Ascending aorta (tissue), 2 donors: ENCODE results near the gene RALGDS. TPM values are rescaled to one million over a fixed set of nuclear protein-coding genes. Genes with fewer than 3 reads are reported as not detected.

ENCODE experiments used
- DNase-seq, 2 donors: peaks; one replicate each; pipeline ENCODE4 v3.0.0-alpha.2; 2019; ENCODE audit warnings: low spot score in 2 of 2
- H3K27ac ChIP-seq, 2 donors: fragments of 200-600 bp; sonication (generic); one replicate each; pipeline ENCODE4 v1.5.1; 2016 to 2017; ENCODE audit warnings: mild to moderate bottlenecking in 1 of 2
- H3K27me3 ChIP-seq: fragments of 200-600 bp; sonication (generic); one replicate; pipeline ENCODE4 v1.5.1; 2017
- H3K36me3 ChIP-seq, 2 donors: fragments of 200-600 bp; sonication (generic); one replicate each; pipeline ENCODE4 v1.5.1; 2016
- H3K4me1 ChIP-seq, 2 donors: fragments of 200-600 bp; sonication (generic); one replicate each; pipeline ENCODE4 v1.5.1; 2016 to 2017; ENCODE audit warnings: mild to moderate bottlenecking in 1 of 2
- H3K4me3 ChIP-seq, 2 donors: fragments of 200-600 bp; sonication (generic); one replicate each; pipeline ENCODE4 v1.5.1; 2016 to 2017; ENCODE audit warnings: mild to moderate bottlenecking in 1 of 2
- H3K9me3 ChIP-seq, 2 donors: fragments of 200-600 bp; sonication (generic); one replicate each; pipeline ENCODE4 v1.5.1; 2016
- intact Hi-C: fragments of 100-400 bp; cut with DNase I; formaldehyde crosslinking; loops from one replicate; pipeline ENCODE4 v1.15.1; 2023
- total RNA-seq: library from RNA; depleted of rRNA; stranded (reverse); fragments of >200 nt; gene quantifications from one replicate; pipeline ENCODE4 v1.1.0, GENCODE V29; 2016
- TF ChIP-seq, protein P1 (sequence below), 3 experiments: fragments of 200-600 bp in 2 of 3; fragments of 450-650 bp in 1 of 3; sonication (generic) in 2 of 3; IDR thresholded peaks; one replicate each; pipeline ENCODE4 v1.5.1; 2016 to 2019; ENCODE audit warnings: antibody characterized with exemption in 3 of 3, mild to moderate bottlenecking in 1 of 3, moderate library complexity in 1 of 3

RALGDS gene
- total RNA-seq, 1 donor from 2014 or later, result 53.9 TPM

DNA sequence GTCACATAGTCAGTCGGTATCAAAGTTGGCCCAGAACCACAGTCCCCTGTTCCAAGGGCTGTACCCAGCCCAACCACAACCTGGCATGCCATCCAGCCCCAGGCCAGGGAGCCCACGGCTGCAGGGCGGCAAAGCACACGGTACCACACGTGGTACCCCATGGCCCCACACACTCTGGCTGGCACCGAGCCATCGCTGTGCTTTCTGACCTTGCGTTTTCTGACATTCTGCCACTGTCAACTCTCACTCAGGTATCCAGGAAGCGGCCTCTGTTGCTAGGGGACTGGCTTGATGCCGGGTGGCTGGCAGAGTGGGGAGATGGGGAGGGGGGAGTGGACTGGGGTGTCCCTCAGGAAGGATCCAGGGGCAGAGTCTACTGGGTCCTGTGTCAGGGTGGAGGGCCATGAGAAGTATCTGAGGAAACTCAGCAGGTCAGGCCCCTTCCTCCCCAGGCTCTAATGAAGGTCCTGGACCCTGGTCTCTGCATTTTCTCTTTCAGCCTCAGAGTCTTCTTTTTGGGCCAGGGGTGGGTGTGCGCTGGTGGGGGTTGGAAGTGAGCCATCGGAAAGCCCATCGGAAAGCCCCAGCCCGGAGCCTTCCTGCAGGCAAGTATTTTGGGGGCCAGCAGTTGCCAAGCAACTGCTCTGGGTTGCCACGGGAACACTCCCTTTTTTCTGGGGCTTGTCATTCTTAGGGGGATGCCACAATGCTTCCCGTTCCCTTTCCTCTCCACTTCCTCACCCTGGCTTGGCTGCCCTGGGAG is 21.0 kb upstream of the RALGDS start:
- no peaks in the 10 kb centered on the region for H3K36me3 ChIP-seq
- no peaks in the 10 kb centered on the region for H3K27me3 ChIP-seq
- intact Hi-C loops, result loop anchor here (10.0 kb wide), 1 partner anchor 197 kb away; the partner anchor contains the start of gene TSC1
- peaks cover 4 to 13% of the 10 kb centered on the region in 2 donors for H3K4me1 ChIP-seq
- no peak overlapping the region for H3K4me3 ChIP-seq
- no peak for DNase-seq
- H3K27ac ChIP-seq, result no peak overlapping the region
- TF ChIP-seq, protein P1, sequence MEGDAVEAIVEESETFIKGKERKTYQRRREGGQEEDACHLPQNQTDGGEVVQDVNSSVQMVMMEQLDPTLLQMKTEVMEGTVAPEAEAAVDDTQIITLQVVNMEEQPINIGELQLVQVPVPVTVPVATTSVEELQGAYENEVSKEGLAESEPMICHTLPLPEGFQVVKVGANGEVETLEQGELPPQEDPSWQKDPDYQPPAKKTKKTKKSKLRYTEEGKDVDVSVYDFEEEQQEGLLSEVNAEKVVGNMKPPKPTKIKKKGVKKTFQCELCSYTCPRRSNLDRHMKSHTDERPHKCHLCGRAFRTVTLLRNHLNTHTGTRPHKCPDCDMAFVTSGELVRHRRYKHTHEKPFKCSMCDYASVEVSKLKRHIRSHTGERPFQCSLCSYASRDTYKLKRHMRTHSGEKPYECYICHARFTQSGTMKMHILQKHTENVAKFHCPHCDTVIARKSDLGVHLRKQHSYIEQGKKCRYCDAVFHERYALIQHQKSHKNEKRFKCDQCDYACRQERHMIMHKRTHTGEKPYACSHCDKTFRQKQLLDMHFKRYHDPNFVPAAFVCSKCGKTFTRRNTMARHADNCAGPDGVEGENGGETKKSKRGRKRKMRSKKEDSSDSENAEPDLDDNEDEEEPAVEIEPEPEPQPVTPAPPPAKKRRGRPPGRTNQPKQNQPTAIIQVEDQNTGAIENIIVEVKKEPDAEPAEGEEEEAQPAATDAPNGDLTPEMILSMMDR (IDR thresholded peaks at IDR 0.05), result no peak
- H3K9me3 ChIP-seq, result no peaks in the 10 kb centered on the region

- Histone ChIP-seq H3K4me1 (peaks cover 4 to 14% of the 10 kb centered on the region in 2 donors), H3K27ac (no peak overlapping the region), H3K27me3 (no peaks in the 10 kb centered on the region), H3K36me3 (no peaks in the 10 kb centered on the region), H3K9me3 (no peaks in the 10 kb centered on the region), H3K4me3 (no peak overlapping the region)
- no peak for DNase-seq
- intact Hi-C loops, result loop anchor here (10.0 kb wide), 1 partner anchor 196 kb away; the partner anchor contains the start of gene TSC1
- TF ChIP-seq, protein P1 (IDR thresholded peaks at IDR 0.05), result no peak
Observed at GRCh38 chr9:133140606-133141005, 19.6 kb upstream of the RALGDS start.

DNA sequence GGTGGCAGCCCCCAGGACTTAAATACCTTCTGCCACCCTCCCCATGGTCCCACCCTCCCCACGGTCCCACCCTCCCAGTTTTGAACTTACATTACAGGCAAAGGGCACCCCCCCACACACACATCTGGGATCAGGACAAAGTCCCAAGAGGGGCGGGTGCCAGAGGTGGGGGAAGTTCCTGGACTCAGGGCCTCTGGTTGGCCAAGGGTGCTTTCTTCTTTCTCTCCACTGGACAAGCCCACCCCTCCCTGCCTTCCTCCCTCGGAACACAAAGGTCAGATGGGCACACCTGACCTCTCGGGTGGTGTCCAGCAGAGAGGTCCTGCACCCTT is 19.1 kb upstream of the RALGDS start:
- H3K27ac ChIP-seq, result no peak overlapping the region
- H3K4me3 ChIP-seq, result no peak overlapping the region
- DNase-seq, result no peak
- no peaks in the 10 kb centered on the region for H3K9me3 ChIP-seq
- TF ChIP-seq, protein P1 (IDR thresholded peaks at IDR 0.05), result no peak
- H3K27me3 ChIP-seq, result no peaks in the 10 kb centered on the region
- no peaks in the 10 kb centered on the region for H3K36me3 ChIP-seq
- intact Hi-C loops, result loop anchor here (10.0 kb wide), 1 partner anchor 195 kb away; the partner anchor contains the start of gene TSC1
- H3K4me1 ChIP-seq, result peaks cover 8 to 19% of the 10 kb centered on the region in 2 donors

DNA sequence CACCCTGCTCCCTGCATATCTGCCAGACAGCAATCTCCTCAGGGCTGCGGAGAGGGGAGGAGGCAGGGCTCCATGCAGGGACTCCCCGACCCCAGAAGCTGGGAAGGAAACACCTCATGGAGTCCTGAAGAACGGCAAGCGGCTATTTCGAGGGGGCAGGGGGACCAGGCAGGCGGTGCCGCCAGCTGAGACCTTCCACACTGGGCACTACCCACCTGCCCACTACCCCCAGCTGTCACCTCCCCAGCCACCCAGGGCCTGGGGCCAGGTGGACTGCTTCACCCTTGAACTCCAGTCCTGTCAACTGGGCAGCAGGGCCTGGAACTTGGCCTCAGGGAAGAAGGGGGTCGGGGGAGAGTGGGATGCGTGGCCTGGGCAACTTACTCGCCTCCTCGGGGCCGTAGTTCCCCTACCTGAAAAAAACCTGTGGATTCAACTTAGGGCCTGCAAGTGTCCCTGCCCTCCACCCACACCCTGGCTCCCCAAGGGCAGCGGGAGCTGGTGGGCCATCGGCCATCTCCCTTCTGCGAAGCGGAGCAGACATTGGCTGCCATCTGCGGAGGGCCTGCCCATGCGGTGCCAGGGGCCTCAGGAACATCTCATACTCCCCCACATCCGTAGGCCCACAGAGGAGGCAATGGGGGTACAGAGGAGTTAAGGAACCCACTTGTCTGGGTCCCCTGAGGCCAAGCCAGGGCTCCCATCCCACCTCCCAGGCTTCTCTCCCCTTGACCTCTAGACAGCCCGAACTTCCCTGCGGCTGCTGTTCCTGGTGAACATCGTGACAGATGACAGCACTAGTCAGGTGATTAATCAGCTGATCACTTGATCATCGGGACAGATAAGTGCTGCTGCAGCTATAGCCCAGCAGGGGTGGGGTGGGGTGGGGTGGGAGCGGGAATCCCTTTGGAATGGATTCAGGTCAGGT is 18.5 kb upstream of the RALGDS start:
- TF ChIP-seq, protein P1 (IDR thresholded peaks at IDR 0.05), result no peak
- Histone ChIP-seq H3K27me3 (no peaks in the 10 kb centered on the region), H3K9me3 (no peaks in the 10 kb centered on the region), H3K27ac (no peak overlapping the region), H3K4me3 (no peak overlapping the region), H3K36me3 (no peaks in the 10 kb centered on the region), H3K4me1 (peaks cover 9 to 20% of the 10 kb centered on the region in 2 donors)
- DNase-seq, result no peak
- intact Hi-C loops, result loop anchor here (10.0 kb wide), 1 partner anchor 195 kb away; the partner anchor contains the start of gene TSC1

GRCh38 chr9:133137451-133138231 is 16.6 kb upstream of the RALGDS start:
- Histone ChIP-seq H3K9me3 (no peaks in the 10 kb centered on the region), H3K27me3 (no peaks in the 10 kb centered on the region), H3K4me3 (no peak overlapping the region), H3K36me3 (no peaks in the 10 kb centered on the region), H3K4me1 (peaks cover 7 to 25% of the 10 kb centered on the region in 2 donors), H3K27ac (peak overlapping the region in 1 of 2 donors; percentile 6)
- TF ChIP-seq, protein P1 (IDR thresholded peaks at IDR 0.05), result no peak
- peak in 1 of 2 donors; percentile 63 for DNase-seq
- intact Hi-C loops, result no loop called here
